Activated naive CD4-positive, alpha-beta T cell treated with anti-CD3 and anti-CD28 coated beads, Interleukin-2, amount 50 U/mL, for 24 hours (primary cell): ENCODE results near the gene ALOX5AP.

ENCODE experiments used
- H3K27ac Mint-ChIP-seq: one replicate; pipeline ENCODE4 v1.8.0; 2021; ENCODE audit warnings: mild to moderate bottlenecking, mixed read lengths
- H3K27me3 Mint-ChIP-seq: one replicate; pipeline ENCODE4 v1.8.0; 2021; ENCODE audit warnings: mixed read lengths
- H3K36me3 Mint-ChIP-seq: one replicate; pipeline ENCODE4 v1.8.0; 2021; ENCODE audit warnings: mixed read lengths
- H3K4me1 Mint-ChIP-seq: one replicate; pipeline ENCODE4 v1.8.0; 2021; ENCODE audit warnings: mixed read lengths
- H3K4me3 Mint-ChIP-seq: one replicate; pipeline ENCODE4 v1.8.0; 2021; ENCODE audit warnings: mild to moderate bottlenecking, mixed read lengths
- H3K9me3 Mint-ChIP-seq: one replicate; pipeline ENCODE4 v1.8.0; 2021; ENCODE audit warnings: mixed read lengths

The ALOX5AP gene

GRCh38 chr13:30725326-30726085, 9.8 kb upstream of the ALOX5AP start:
- Mint-ChIP-seq H3K4me3 (no peak overlapping the region), H3K27ac (no peak overlapping the region), H3K27me3 (no peaks in the 10 kb centered on the region), H3K36me3 (no peaks in the 10 kb centered on the region), H3K4me1 (no peaks in the 10 kb centered on the region), H3K9me3 (no peaks in the 10 kb centered on the region)

- no peak overlapping the region for H3K4me3 Mint-ChIP-seq
- no peaks in the 10 kb centered on the region for H3K27me3 Mint-ChIP-seq
- H3K4me1 Mint-ChIP-seq, result no peaks in the 10 kb centered on the region
- no peaks in the 10 kb centered on the region for H3K9me3 Mint-ChIP-seq
- no peaks in the 10 kb centered on the region for H3K36me3 Mint-ChIP-seq
- no peak overlapping the region for H3K27ac Mint-ChIP-seq
These were observed 9.2 kb upstream of the ALOX5AP start for GRCh38 chr13:30726192-30726591.

- Mint-ChIP-seq H3K9me3 (no peaks in the 10 kb centered on the region), H3K27me3 (no peaks in the 10 kb centered on the region), H3K27ac (peak overlapping the region; percentile 46), H3K4me1 (peaks cover 4% of the 10 kb centered on the region), H3K36me3 (no peaks in the 10 kb centered on the region), H3K4me3 (no peak overlapping the region)
These were observed 7.6 kb upstream of the ALOX5AP start for GRCh38 chr13:30727491-30728355.

DNA sequence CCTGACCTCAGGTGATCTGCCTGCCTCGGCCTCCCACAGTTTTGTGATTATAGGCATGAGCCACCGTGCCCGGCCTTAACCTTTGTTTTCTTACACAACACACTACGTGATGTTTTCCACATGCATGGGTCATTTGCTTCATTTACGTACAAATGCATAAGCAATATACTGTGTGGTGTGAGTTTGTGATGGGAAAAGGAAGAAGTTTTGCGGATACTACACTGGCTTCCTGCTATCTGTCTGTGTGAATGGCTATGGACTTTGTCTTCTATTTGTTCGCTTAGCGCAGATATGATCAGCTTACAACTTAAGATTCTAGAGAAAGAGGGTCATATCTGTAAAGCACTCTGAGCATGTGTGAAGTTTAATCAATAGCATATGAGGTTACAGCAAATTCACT, 5.5 kb upstream of the ALOX5AP start:
- H3K36me3 Mint-ChIP-seq, result no peaks in the 10 kb centered on the region
- H3K4me1 Mint-ChIP-seq, result peaks cover 16% of the 10 kb centered on the region
- H3K27ac Mint-ChIP-seq, result no peak overlapping the region
- H3K9me3 Mint-ChIP-seq, result no peaks in the 10 kb centered on the region
- no peaks in the 10 kb centered on the region for H3K27me3 Mint-ChIP-seq
- H3K4me3 Mint-ChIP-seq, result no peak overlapping the region

GRCh38 chr13:30730526-30730925, 4.8 kb upstream of the ALOX5AP start:
- Mint-ChIP-seq H3K4me1 (peaks cover 23% of the 10 kb centered on the region), H3K4me3 (no peak overlapping the region), H3K36me3 (no peaks in the 10 kb centered on the region), H3K27me3 (no peaks in the 10 kb centered on the region), H3K27ac (no peak overlapping the region), H3K9me3 (no peaks in the 10 kb centered on the region)

- Mint-ChIP-seq H3K27me3 (no peaks in the 10 kb centered on the region), H3K36me3 (no peaks in the 10 kb centered on the region), H3K27ac (no peak overlapping the region), H3K9me3 (no peaks in the 10 kb centered on the region), H3K4me1 (peaks cover 33% of the 10 kb centered on the region), H3K4me3 (no peak overlapping the region)
These were observed 3.8 kb upstream of the ALOX5AP start for GRCh38 chr13:30731361-30732045.

DNA sequence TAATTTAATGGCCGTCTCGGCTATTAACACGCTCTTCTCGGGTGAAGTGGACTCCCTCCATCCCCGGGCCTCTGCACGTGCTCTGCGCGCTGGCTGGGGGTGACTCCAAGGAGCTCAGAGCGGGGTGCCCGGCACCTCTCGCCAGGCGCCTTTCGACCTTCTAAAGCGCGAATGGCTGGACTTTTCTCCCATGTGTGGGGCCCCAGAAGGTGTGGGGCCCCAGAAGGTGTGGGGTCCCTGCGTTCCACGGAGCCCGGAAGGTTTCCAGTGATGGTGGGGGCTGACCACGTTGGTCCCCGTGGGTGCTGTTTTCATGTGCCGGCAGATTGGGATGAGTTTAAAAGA, 3.3 kb upstream of the ALOX5AP start:
- H3K27me3 Mint-ChIP-seq, result no peaks in the 10 kb centered on the region
- H3K27ac Mint-ChIP-seq, result no peak overlapping the region
- H3K4me1 Mint-ChIP-seq, result peaks cover 38% of the 10 kb centered on the region

DNA sequence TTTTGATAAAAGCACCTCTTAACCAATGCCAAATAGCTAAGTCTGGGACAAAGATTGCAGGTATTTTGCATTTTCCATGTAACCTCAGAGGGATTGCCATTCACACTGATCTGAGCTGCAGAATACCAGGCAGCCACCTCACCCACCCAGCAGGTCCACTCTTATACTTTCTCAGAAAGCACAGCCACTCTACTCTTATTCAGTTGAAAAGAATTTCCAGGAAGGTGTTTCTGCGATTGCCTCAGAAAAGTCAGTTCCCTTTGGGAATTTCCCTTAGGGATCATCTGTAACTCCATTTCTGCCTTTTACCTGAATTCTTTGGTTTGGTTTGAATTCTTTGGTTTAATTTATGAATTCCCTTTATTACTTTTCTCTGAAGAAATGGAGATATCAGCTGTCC, 904 bp upstream of the ALOX5AP start:
- Mint-ChIP-seq H3K27me3 (no peaks in the 10 kb centered on the region), H3K36me3 (no peaks in the 10 kb centered on the region), H3K4me1 (peaks cover 62% of the 10 kb centered on the region), H3K27ac (peak overlapping the region; percentile 95), H3K4me3 (peak overlapping the region; percentile 92), H3K9me3 (no peaks in the 10 kb centered on the region)

More for the DNA sequence above, 3.3 kb upstream of the ALOX5AP start:
- Mint-ChIP-seq H3K36me3 (no peaks in the 10 kb centered on the region), H3K9me3 (no peaks in the 10 kb centered on the region), H3K4me3 (no peak overlapping the region)

- Mint-ChIP-seq H3K27me3 (no peaks in the 10 kb centered on the region), H3K36me3 (peaks cover 2% of the 10 kb centered on the region), H3K9me3 (no peaks in the 10 kb centered on the region), H3K27ac (peak overlapping the region; percentile 95), H3K4me1 (peaks cover 76% of the 10 kb centered on the region), H3K4me3 (peak overlapping the region; percentile 92)
These were observed 481 bp downstream of the ALOX5AP start for GRCh38 chr13:30735872-30736175.

DNA sequence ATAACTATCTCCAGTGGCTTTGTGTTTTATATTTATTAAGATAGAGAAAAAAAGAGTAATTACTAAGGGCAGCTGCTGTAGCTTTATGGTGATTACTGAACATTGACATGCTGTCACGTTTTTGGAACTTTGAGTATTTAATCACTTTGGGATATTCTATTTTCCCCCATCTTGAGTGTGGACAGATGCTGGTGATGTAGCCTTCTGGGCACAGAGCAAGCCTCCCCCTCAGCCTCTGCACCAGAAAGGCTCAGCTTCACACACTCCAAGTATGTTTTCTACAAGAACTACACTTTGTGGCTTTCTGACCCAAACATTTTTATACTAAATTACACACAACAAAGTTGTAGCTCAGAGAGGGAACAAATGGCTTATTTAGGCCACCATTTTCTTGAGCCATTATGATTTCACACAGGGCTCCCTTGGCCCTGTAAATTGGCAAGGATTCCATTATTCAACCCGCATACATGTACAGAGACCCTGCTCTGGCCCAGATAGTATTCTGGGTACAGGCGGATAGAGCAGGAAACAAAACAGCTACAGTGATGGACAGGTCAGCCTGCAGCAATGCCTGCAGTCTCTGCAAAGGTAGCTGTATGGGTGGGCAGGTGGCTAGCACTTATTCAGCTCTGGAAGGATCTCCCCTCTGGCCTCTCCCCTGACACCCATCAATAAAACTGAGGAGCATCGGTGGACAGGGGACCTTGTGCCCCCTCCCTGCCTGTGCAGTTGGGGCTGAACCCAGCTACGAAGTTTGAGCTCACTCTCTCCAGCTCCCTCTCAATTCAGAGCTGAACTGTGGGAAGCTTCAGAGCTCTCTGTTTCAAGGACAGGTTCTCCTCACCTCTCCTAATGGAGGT, 1.3 kb downstream of the ALOX5AP start:
- peak overlapping the region; percentile 69 for H3K27ac Mint-ChIP-seq
- H3K27me3 Mint-ChIP-seq, result no peaks in the 10 kb centered on the region
- peaks cover 2% of the 10 kb centered on the region for H3K36me3 Mint-ChIP-seq
- peaks cover 77% of the 10 kb centered on the region for H3K4me1 Mint-ChIP-seq
- H3K9me3 Mint-ChIP-seq, result no peaks in the 10 kb centered on the region
- H3K4me3 Mint-ChIP-seq, result peak overlapping the region; percentile 92

DNA sequence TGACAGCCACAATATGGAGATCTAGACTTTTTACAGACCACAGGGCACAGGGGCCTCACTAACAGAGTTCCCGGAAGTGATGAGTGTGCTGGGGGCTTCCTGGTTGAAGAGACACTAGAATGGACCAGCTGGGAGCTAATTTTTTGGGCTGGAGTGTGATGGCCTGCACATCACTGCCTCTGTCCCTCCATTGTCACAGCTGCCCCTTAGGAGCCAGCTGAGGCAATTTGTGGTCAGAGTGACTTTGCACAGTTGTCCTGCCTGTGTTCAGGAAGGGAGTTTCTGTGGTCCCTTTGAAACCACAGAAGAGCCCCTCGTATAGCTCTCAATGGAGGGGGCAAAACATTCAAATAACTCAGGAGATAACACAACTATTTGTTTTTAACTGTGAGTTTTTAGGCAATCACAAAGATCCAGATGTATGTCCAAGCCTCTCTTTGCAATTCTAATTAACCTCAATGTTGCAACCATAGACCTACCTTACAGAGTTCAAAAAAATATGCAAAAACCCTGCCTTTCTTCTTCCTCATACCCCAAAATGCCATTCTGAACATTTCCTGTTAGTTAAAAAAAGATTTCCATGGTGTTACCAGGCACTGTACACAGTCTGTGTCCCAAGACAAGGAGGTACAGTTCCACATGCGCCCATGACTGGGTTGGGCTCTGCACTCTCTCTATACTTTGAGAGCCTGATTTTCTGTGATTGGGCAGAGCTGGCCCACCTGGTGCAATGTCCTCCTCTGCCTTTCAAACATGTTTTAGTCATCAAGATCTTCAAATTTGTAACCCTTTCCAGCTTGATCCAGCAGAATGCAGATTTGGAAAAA, 2.4 kb downstream of the ALOX5AP start:
- Mint-ChIP-seq H3K4me1 (peaks cover 73% of the 10 kb centered on the region), H3K27me3 (no peaks in the 10 kb centered on the region)

GRCh38 chr13:30738526-30739236, 3.3 kb downstream of the ALOX5AP start:
- Mint-ChIP-seq H3K27ac (peak overlapping the region; percentile 88), H3K27me3 (no peaks in the 10 kb centered on the region), H3K36me3 (peaks cover 8% of the 10 kb centered on the region), H3K4me3 (peak overlapping the region; percentile 92), H3K4me1 (peaks cover 78% of the 10 kb centered on the region), H3K9me3 (no peaks in the 10 kb centered on the region)

More for the DNA sequence above, 2.4 kb downstream of the ALOX5AP start:
- peak overlapping the region; percentile 69 for H3K27ac Mint-ChIP-seq
- H3K9me3 Mint-ChIP-seq, result no peaks in the 10 kb centered on the region
- H3K36me3 Mint-ChIP-seq, result peaks cover 2% of the 10 kb centered on the region
- H3K4me3 Mint-ChIP-seq, result peak overlapping the region; percentile 92

GRCh38 chr13:30739237-30739528, 3.8 kb downstream of the ALOX5AP start:
- Mint-ChIP-seq H3K4me3 (peak overlapping the region; percentile 56), H3K9me3 (no peaks in the 10 kb centered on the region), H3K4me1 (peaks cover 82% of the 10 kb centered on the region), H3K27ac (peak overlapping the region; percentile 88), H3K27me3 (no peaks in the 10 kb centered on the region), H3K36me3 (peaks cover 10% of the 10 kb centered on the region)
